AG09319 (cell line): ENCODE results near the gene MRPL49.

ENCODE experiments used
- DNase-seq: peaks from one replicate; pipeline ENCODE4 v3.0.0-alpha.2; 2010; ENCODE audit warnings: low read depth; ENCODE audit errors: extremely low read depth
- TF ChIP-seq, protein P1 (sequence below): IDR thresholded peaks from 2 replicates; pipeline ENCODE4 v1.5.1; 2011; ENCODE audit warnings: low read depth, mild to moderate bottlenecking, inconsistent platforms, low read length, moderate library complexity

MRPL49 gene

DNA sequence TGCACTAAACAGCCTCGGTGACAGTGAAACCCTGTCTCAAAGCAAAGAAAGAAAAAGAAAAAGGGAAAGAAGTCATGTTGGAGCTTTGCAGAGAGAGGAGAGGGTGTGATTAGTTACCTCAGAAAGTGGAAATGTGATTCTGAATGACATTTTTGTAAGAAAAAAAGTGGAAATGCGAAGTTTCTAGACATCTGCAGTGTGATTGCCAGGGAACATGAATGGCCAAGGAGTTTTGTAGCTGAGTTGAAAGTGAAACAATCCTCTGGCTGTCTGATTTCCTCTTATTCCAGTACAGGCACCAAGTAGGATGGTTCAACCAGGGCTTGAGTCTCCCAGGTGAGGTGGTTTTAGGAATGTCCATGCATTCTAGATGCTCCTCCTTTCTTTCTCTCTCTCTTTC, 30.0 kb downstream of the MRPL49 start:
- DNase-seq, result no peak
- TF ChIP-seq, protein P1, sequence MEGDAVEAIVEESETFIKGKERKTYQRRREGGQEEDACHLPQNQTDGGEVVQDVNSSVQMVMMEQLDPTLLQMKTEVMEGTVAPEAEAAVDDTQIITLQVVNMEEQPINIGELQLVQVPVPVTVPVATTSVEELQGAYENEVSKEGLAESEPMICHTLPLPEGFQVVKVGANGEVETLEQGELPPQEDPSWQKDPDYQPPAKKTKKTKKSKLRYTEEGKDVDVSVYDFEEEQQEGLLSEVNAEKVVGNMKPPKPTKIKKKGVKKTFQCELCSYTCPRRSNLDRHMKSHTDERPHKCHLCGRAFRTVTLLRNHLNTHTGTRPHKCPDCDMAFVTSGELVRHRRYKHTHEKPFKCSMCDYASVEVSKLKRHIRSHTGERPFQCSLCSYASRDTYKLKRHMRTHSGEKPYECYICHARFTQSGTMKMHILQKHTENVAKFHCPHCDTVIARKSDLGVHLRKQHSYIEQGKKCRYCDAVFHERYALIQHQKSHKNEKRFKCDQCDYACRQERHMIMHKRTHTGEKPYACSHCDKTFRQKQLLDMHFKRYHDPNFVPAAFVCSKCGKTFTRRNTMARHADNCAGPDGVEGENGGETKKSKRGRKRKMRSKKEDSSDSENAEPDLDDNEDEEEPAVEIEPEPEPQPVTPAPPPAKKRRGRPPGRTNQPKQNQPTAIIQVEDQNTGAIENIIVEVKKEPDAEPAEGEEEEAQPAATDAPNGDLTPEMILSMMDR, result no peak

DNA sequence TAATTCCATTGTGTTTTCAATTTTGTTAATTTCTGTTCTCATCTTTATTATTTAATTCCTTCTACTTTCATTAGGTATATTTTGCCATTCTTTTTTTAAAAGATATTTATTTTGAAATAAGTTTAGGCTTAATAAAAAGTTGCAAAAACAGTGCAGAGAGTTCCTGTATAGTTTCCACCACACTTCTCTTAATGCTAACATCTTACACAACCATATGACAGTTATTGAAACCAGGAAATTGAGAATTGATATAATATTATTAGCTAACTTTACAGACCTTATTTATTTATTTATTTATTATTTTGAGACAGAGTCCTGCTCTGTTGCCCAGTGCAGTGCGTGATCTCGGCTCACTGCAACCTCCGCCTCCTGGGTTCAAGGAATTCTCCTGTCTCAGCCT, 34.1 kb downstream of the MRPL49 start:
- DNase-seq, result no peak
- TF ChIP-seq, protein P1, result no peak

DNA sequence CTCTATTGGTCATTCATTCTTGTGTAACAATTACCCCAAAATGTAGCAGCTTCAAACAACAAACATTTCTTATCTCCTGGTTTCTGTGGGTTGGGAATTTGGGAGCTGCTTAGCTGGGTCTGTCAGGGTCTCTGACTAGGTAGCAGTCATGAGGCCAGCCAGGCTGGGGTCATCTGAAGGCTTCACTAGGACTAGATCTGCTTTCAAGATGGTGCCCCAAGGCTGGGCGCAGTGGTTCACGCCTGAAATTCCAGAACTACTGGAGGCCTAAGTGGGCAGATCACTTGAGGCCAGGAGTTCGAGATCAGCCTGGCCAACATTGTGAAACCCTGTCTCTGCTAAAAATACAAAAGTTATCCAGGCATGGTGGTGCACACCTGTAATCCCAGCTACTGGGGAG, 34.8 kb downstream of the MRPL49 start:
- TF ChIP-seq, protein P1, result no peak
- DNase-seq, result no peak

DNA sequence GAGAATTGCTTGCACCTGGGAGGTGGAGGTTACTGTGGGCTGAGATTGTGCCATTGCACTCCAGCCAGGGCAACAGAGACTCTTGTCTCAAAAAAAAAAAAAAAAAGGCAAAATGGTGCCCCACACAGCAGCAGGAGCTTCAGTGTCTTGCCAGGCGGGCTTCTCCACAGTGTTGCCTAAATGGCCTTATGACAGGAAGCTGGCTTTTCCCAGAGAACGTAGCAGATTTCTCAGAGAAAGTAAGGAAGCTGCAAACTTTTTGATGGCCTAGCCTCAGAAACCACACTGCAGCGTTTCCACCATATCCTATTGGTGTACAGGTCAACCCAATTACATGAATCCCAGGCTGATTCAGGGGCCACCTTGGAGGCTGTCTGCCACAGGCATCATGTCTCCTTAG, 35.2 kb downstream of the MRPL49 start:
- TF ChIP-seq, protein P1, result no peak

DNA sequence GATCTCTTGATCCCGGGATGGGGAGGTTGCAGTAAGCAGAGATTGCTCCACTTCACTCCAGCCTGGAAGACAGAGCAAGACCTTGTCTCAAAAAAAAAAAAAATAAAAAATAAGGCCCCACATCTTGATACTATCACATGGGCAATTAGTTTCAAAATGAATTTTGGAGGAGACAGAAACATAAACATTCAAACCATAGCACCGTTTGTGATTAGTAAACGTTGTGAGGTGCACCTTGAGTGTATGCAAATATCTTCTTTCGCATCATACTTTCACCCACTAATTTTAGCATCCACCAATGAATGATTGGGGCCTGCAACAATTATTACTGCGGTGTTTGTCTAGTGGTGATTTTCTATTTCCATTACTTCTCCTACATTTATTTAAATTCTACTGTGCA, 36.9 kb downstream of the MRPL49 start:
- no peak for DNase-seq
- TF ChIP-seq, protein P1, result no peak

More for the DNA sequence above, 35.2 kb downstream of the MRPL49 start:
- no peak for DNase-seq

DNA sequence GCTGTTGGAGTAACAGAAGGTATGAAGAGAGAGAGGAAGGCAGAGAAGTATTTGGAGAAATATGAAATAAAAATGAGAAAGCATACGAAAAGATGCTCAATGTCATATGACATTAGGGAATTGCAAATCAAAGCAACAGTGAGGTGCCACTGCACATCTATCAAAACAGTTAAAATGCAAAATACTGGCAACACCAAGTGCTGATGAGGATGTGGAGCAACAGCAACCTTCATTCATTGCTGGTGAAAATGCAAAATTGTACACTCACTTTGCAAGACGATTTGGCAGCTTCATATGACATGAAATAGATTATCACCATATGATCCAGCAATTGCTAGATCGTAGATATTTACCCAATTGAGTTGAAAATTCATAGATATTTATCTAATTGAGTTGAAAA, 38.5 kb downstream of the MRPL49 start:
- TF ChIP-seq, protein P1, result no peak
- DNase-seq, result no peak

DNA sequence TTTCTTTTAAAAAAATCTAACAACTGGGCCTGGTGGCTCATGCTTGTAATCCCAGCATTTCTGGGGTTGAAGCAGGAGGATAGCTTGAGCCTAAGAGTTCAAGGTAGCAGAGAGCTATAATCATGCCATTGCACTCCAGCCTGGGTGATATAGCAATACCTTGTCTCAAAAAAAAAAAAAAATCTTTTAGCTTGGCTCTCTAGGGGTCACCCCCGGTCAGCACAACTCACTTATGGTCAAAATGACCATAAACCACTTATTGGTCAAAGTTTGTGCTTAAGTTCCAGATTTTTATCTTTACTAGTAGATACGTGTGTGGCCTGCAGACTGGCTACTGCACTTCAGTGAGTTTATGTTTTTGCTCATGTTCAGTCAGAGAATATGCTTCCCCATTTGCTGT, 41.6 kb downstream of the MRPL49 start:
- TF ChIP-seq, protein P1, result no peak
- no peak for DNase-seq
